ENCODE data around the gene BARD1. TPM values are rescaled to one million over a fixed set of nuclear protein-coding genes. Genes with fewer than 3 reads are reported as not detected.
A peak's percentile ranks its signal among the peaks of the same experiment; 100 is the strongest.

The BARD1 gene
- total and polyA plus RNA-seq, 2 of the 13 experiments (the other 11 are each of a cell fraction or from before 2014, with no cell fraction given), result 5.3 to 30.4 TPM

- FAIRE-seq (no peak), DNase-seq (ENCODE audit: low spot score) (no peak), ATAC-seq (peak; percentile 53; the same call in 2 of the 3 replicates)
- H3K4me2 ChIP-seq (ENCODE audit: low read depth, low read length), result no peak overlapping the region
- in situ Hi-C loops (cut with HindIII; ENCODE audit: extremely low pct_ligation_motif_present, low pct_unique_long_range_greater_than_20kb) (no loop called here), intact Hi-C loops (cut with micrococcal nuclease; ENCODE audit: unreplicated experiment) (no loop called here)
- H3K9ac ChIP-seq (ENCODE audit: insufficient read depth, low read depth, low read length), result no peak overlapping the region
- H3K36me3 ChIP-seq (replicated peaks in 1 of 2; ENCODE audit: control insufficient read depth in 1 of 2, insufficient read depth in 2 of 2, low read length in 2 of 2), result no peaks in the 10 kb centered on the region
- H3K79me2 ChIP-seq (ENCODE audit: insufficient read depth, low read length), result no peaks in the 10 kb centered on the region
- 90% methylated on average over 12 of the region's 12 CpGs for WGBS (ENCODE audit: low lambda C conversion rate)
- H3K27ac ChIP-seq (ENCODE audit: extremely low read length, insufficient read depth, low read length), result no peak overlapping the region
- H3K4me3 ChIP-seq (replicated peaks in 1 of 3; ENCODE audit: insufficient read depth in 1 of 3, low read depth in 2 of 3, low read length in 3 of 3), result no peak overlapping the region
- TF ChIP-seq NFRKB (IDR thresholded peaks at IDR 0.05) (no peak), KDM3A (CRISPR knock-in tag; IDR thresholded peaks at IDR 0.05; ENCODE audit: low read depth) (no peak), THAP9 (CRISPR knock-in tag; IDR thresholded peaks at IDR 0.05; ENCODE audit: borderline replicate concordance) (no peak), ATM (IDR thresholded peaks at IDR 0.05; ENCODE audit: borderline replicate concordance) (no peak), TFDP2 (CRISPR knock-in tag; IDR thresholded peaks at IDR 0.05) (no peak), ZSCAN30 (CRISPR knock-in tag; IDR thresholded peaks at IDR 0.05) (no peak), TERF1 (CRISPR knock-in tag; IDR thresholded peaks at IDR 0.05) (no peak), NFIB (CRISPR knock-in tag; IDR thresholded peaks at IDR 0.05; ENCODE audit: borderline replicate concordance) (no peak), ZNF740 (CRISPR knock-in tag; IDR thresholded peaks at IDR 0.05) (no peak), ZNF275 (CRISPR knock-in tag; IDR thresholded peaks at IDR 0.05; ENCODE audit: borderline replicate concordance) (no peak), FOXK1 (CRISPR knock-in tag; IDR thresholded peaks at IDR 0.05; ENCODE audit: borderline replicate concordance, low read depth) (no peak)
- TF ChIP-seq, protein P1, sequence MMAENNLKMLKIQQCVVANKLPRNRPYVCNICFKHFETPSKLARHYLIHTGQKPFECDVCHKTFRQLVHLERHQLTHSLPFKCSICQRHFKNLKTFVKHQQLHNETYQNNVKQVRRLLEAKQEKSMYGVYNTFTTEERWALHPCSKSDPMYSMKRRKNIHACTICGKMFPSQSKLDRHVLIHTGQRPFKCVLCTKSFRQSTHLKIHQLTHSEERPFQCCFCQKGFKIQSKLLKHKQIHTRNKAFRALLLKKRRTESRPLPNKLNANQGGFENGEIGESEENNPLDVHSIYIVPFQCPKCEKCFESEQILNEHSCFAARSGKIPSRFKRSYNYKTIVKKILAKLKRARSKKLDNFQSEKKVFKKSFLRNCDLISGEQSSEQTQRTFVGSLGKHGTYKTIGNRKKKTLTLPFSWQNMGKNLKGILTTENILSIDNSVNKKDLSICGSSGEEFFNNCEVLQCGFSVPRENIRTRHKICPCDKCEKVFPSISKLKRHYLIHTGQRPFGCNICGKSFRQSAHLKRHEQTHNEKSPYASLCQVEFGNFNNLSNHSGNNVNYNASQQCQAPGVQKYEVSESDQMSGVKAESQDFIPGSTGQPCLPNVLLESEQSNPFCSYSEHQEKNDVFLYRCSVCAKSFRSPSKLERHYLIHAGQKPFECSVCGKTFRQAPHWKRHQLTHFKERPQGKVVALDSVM (CRISPR knock-in tag; IDR thresholded peaks at IDR 0.05), result no peak
- H2AFZ ChIP-seq (ENCODE audit: low read length), result no peak overlapping the region
- H3K4me1 ChIP-seq (ENCODE audit: insufficient read depth, low read length), result no peaks in the 10 kb centered on the region
- H4K20me1 ChIP-seq (ENCODE audit: insufficient read depth, low read length), result no peaks in the 10 kb centered on the region
- no TSS peak for BruUV-seq (replicated peaks)
- ChIA-PET CTCF (ENCODE audit: low intra/inter-chr PET ratio, low total read pairs) (no interaction called here), POLR2A (no interaction called here)
- H3K27me3 ChIP-seq (ENCODE audit: control insufficient read depth in 1 of 2, insufficient read depth in 2 of 2, low read length in 2 of 2), result no peaks in the 10 kb centered on the region
- no peaks in the 10 kb centered on the region for H3K9me3 ChIP-seq (ENCODE audit: low read length)
These were observed 92.5 kb downstream of the BARD1 start for GRCh38 chr2:214716811-214717560.
